ENCODE results near the gene DNAH6. TPM values are rescaled to one million over a fixed set of nuclear protein-coding genes. Genes with fewer than 3 reads are reported as not detected.

The DNAH6 gene
- total RNA-seq, 2 experiments from 2014 or later, result 0.68 to 0.89 TPM

DNA sequence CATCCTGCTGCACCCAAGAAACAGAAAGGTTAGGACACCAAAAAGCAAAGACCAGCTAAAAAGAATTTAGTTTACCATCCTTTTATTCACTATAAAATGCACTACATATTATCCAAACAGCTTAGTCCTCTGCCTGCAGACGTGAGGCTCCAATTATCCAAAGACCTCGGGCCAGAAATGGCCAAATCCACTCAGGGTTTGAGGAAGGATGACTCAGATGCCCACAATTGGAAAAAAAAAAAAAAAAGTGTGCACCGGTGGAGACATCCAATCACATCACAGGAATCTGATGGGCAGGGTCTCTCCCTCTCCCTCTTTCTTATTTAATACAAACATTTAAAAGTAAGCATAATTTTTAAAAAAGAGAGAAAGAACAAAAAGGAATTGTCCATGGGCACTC, 298.8 kb downstream of the DNAH6 start:
- peaks cover 17% of the 10 kb centered on the region for H3K36me3 Mint-ChIP-seq (ENCODE audit: low read depth)
- no peaks in the 10 kb centered on the region for H3K9me3 Mint-ChIP-seq (ENCODE audit: insufficient read depth)
- H3K27ac Mint-ChIP-seq, result no peak overlapping the region
- H3K27me3 Mint-ChIP-seq (ENCODE audit: low read depth), result no peaks in the 10 kb centered on the region
- DNase-seq (peak; percentile 8), ATAC-seq (no peak)
- ChIA-PET POLR2A (no interaction called here), CTCF (interaction anchor here (1.4 kb wide), 2 partner anchors 43 to 110 kb away, joined by 5 read pairs; no protein-coding TSS in a partner anchor)
- H3K4me3 Mint-ChIP-seq, result no peak overlapping the region
- peaks cover 40% of the 10 kb centered on the region for H3K4me1 Mint-ChIP-seq (ENCODE audit: low read depth)

GRCh38 chr2:84816426-84817026, 300.2 kb downstream of the DNAH6 start:
- Mint-ChIP-seq H3K36me3 (ENCODE audit: low read depth) (peaks cover 23% of the 10 kb centered on the region), H3K27ac (peak overlapping the region; percentile 30), H3K4me3 (no peak overlapping the region), H3K9me3 (ENCODE audit: insufficient read depth) (no peaks in the 10 kb centered on the region), H3K27me3 (ENCODE audit: low read depth) (no peaks in the 10 kb centered on the region), H3K4me1 (ENCODE audit: low read depth) (peaks cover 47% of the 10 kb centered on the region)
- CTCF ChIA-PET, result interaction anchor here (1.0 to 1.7 kb wide), 4 partner anchors 17 to 75 kb away, joined by 4 to 6 read pairs (median 4); no protein-coding TSS in a partner anchor
- POLR2A ChIA-PET, result no interaction called here
- ATAC-seq (no peak), DNase-seq (no peak)

DNA sequence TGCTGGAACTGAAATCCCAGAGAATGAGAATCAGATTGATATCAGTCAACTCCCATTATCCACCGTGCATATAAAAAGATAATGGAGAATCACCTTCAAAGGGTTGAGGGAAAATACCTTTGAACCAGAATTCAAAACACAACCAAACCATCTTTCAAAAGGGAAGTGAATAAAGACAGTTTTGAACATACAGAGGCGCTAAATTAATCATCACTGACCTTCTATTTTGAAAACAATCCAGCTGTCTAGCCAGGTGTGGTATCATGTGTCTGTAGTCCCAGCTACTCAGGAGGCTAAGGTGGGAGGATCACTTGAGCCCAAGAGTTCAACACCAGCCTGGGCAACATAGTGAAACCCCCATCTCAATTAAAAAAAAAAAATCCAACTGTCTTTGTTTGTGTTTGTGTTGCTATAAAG, 300.9 kb downstream of the DNAH6 start:
- peaks cover 28% of the 10 kb centered on the region for H3K36me3 Mint-ChIP-seq (ENCODE audit: low read depth)
- ChIA-PET CTCF (interaction anchor here (0.7 to 1.7 kb wide), 7 partner anchors 11 to 764 kb away, joined by 3 to 6 read pairs (median 4); no protein-coding TSS in a partner anchor), POLR2A (interaction anchor here (0.9 kb wide), 1 partner anchor 35 kb away, joined by 3 read pairs; no protein-coding TSS in a partner anchor)
- DNase-seq (no peak), ATAC-seq (peak; percentile 24)
- no peak overlapping the region for H3K4me3 Mint-ChIP-seq
- H3K27me3 Mint-ChIP-seq (ENCODE audit: low read depth), result no peaks in the 10 kb centered on the region
- H3K4me1 Mint-ChIP-seq (ENCODE audit: low read depth), result peaks cover 47% of the 10 kb centered on the region
- no peaks in the 10 kb centered on the region for H3K9me3 Mint-ChIP-seq (ENCODE audit: insufficient read depth)
- no peak overlapping the region for H3K27ac Mint-ChIP-seq

DNA sequence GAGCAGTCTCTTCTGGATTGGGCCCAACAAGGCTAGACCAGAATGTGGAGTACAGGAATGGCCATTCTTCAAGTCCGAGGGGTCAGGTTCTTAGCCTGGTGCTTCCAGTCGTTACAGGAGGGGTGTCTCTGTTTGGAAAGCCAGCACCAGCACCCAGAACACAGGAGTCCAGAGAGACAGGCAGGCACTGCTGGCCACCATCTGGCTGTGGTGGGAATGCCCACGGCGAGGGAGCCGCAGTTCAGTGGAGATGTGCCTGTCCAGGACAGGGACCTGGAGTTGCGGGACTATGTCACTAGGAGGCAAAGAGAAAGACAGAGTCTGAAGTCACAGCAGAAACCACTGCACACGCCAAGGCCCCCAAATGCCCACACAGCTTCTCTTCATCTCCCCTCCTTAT, 305.5 kb downstream of the DNAH6 start:
- CTCF ChIA-PET, result no interaction called here
- no peak for DNase-seq
- Mint-ChIP-seq H3K4me1 (ENCODE audit: low read depth) (peaks cover 28% of the 10 kb centered on the region), H3K4me3 (no peak overlapping the region), H3K9me3 (ENCODE audit: insufficient read depth) (no peaks in the 10 kb centered on the region), H3K36me3 (ENCODE audit: low read depth) (peaks cover 44% of the 10 kb centered on the region), H3K27me3 (ENCODE audit: low read depth) (no peaks in the 10 kb centered on the region), H3K27ac (no peak overlapping the region)
- ATAC-seq, result no peak
- POLR2A ChIA-PET, result no interaction called here

DNA sequence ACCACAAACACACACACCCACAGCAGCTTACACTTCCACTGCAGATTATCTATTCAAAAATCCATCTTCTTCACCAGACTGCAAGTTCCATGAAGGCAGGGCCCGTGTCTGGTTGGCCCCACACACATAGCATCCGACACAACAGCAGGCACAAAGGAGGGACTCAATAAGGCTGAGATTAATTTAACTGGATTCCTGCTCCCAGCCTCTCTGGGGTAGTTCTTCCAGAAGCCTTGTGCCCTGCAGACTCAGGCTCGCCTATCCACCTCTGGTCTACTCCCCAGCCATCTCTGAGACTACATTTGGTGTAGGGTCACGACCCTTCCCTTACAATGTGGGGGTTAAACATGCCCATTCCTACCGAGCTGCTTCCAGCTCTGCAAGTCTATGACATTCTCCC, 306.9 kb downstream of the DNAH6 start:
- no peak for DNase-seq
- CTCF ChIA-PET, result no interaction called here
- peaks cover 54% of the 10 kb centered on the region for H3K36me3 Mint-ChIP-seq (ENCODE audit: low read depth)
- ATAC-seq, result no peak
- no peaks in the 10 kb centered on the region for H3K27me3 Mint-ChIP-seq (ENCODE audit: low read depth)
- POLR2A ChIA-PET, result no interaction called here
- H3K4me3 Mint-ChIP-seq, result no peak overlapping the region
- peaks cover 14% of the 10 kb centered on the region for H3K4me1 Mint-ChIP-seq (ENCODE audit: low read depth)
- no peaks in the 10 kb centered on the region for H3K9me3 Mint-ChIP-seq (ENCODE audit: insufficient read depth)
- no peak overlapping the region for H3K27ac Mint-ChIP-seq

- H3K4me1 Mint-ChIP-seq (ENCODE audit: low read depth), result peaks cover 12% of the 10 kb centered on the region
- CTCF ChIA-PET, result interaction anchor here (1.3 kb wide), 1 partner anchor 59 kb away, joined by 4 read pairs; no protein-coding TSS in a partner anchor
- H3K27me3 Mint-ChIP-seq (ENCODE audit: low read depth), result no peaks in the 10 kb centered on the region
- DNase-seq (no peak), ATAC-seq (no peak)
- H3K4me3 Mint-ChIP-seq, result no peak overlapping the region
- H3K9me3 Mint-ChIP-seq (ENCODE audit: insufficient read depth), result no peaks in the 10 kb centered on the region
- no peak overlapping the region for H3K27ac Mint-ChIP-seq
- H3K36me3 Mint-ChIP-seq (ENCODE audit: low read depth), result peaks cover 60% of the 10 kb centered on the region
- POLR2A ChIA-PET, result no interaction called here
These were observed 307.5 kb downstream of the DNAH6 start for GRCh38 chr2:84823788-84824187.

DNA sequence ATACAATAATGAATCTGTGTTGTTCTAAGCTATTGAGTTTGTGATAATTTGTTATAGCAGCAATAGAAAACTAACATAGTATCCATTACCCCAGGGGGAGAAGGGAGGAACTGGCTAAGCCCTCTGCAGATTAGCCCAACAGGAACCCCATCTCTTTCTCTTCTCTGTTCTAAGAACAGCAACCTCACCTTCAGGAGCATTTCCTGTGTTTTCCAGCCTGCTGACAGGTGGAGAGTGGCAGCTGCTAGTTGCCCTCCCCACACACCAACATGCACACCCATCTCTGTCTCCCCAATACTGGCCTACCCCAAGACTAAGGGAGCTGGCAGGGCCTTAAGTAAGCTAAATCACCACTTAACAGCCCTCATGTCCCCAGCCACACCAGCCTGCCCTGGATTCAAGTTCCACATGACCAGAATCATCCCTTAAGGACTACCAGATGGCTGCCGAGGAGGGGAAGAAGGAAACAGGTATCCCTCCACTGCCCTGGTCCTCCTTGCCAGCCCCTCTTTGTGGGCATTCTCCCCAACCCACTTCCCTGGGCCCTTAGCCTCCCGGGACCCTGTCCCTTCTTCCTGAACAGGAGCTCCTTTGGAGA, 311.8 kb downstream of the DNAH6 start:
- POLR2A ChIA-PET, result interaction anchor here (1.3 to 2.1 kb wide), 3 partner anchors 13 to 30 kb away, joined by 5 to 6 read pairs (median 5); no protein-coding TSS in a partner anchor

GRCh38 chr2:84829693-84830092, 313.4 kb downstream of the DNAH6 start:
- Mint-ChIP-seq H3K4me1 (ENCODE audit: low read depth) (peaks cover 14% of the 10 kb centered on the region), H3K9me3 (ENCODE audit: insufficient read depth) (no peaks in the 10 kb centered on the region), H3K27ac (no peak overlapping the region), H3K36me3 (ENCODE audit: low read depth) (peaks cover 51% of the 10 kb centered on the region), H3K4me3 (no peak overlapping the region), H3K27me3 (ENCODE audit: low read depth) (no peaks in the 10 kb centered on the region)
- DNase-seq (no peak), ATAC-seq (no peak)
- ChIA-PET CTCF (no interaction called here), POLR2A (no interaction called here)

More for the DNA sequence above, 311.8 kb downstream of the DNAH6 start:
- Mint-ChIP-seq H3K27ac (peak overlapping the region; percentile 78), H3K4me1 (ENCODE audit: low read depth) (peaks cover under 1% of the 10 kb centered on the region), H3K9me3 (ENCODE audit: insufficient read depth) (no peaks in the 10 kb centered on the region), H3K4me3 (no peak overlapping the region), H3K36me3 (ENCODE audit: low read depth) (peaks cover 53% of the 10 kb centered on the region), H3K27me3 (ENCODE audit: low read depth) (no peaks in the 10 kb centered on the region)
- CTCF ChIA-PET, result interaction anchor here (1.0 to 1.1 kb wide), 3 partner anchors 10 to 86 kb away, joined by 3 read pairs; no protein-coding TSS in a partner anchor
- DNase-seq, result no peak
- ATAC-seq, result no peak

DNA sequence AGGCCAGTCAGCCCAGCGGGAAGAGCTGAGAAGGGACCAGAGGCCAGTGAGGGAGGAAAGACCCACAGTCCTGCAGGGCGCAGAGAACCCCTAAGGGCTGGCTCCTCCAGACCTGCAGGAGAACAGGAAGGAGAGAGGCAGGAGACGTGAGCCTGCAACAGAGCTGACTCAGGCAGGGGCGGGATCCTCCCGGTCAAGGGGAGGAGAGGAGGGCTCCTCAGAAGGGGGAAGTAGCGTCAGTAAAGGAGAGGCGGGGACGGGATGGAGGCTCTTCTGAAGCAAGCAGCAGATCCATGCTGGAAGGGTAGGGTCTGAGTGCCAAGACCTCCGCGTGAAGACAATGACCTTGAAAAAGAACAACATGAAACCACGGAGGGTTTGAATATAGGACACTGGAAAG, 313.8 kb downstream of the DNAH6 start:
- peaks cover 17% of the 10 kb centered on the region for H3K4me1 Mint-ChIP-seq (ENCODE audit: low read depth)
- CTCF ChIA-PET, result no interaction called here

DNA sequence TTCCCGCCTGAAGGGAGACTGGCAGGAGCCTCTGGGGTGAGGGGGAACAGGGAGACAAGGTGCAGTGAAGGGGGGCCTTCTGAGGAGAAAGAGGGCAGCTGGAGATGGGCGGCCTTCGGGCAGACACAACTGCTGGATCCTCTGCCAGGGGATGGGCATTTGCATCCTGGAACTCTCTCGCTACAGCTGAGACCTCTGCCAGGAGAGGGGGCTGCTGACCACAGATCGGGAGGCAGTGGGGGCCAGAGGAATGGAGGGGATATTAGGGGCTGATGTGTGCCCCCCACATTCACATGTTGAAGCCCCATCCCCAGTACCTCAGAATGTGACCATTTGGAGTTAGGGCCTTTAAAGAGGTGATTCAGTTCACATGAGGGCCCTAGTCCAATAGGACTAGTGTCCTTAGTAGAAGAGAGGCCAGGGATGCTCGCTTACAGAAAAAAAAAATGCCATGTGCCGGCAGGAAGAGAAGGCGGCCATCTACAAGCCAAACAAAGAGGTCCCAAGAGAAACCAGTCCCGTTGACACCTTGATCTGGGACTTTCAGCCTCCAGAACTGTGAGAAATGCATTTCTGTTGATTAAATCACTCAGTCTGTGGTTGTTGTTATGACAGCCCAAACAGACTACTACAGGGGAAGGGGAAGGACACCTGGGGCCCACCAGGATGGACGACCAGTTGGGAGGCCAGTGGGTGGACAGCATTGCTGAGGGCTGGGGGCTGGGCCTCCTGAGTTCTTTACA, 314.6 kb downstream of the DNAH6 start:
- peaks cover 59% of the 10 kb centered on the region for H3K36me3 Mint-ChIP-seq (ENCODE audit: low read depth)
- H3K27me3 Mint-ChIP-seq (ENCODE audit: low read depth), result no peaks in the 10 kb centered on the region
- peak overlapping the region; percentile 93 for H3K27ac Mint-ChIP-seq
- ATAC-seq, result no peak
- no peak overlapping the region for H3K4me3 Mint-ChIP-seq
- DNase-seq, result no peak
- ChIA-PET POLR2A (no interaction called here), CTCF (interaction anchor here (1.6 to 3.2 kb wide), 2 partner anchors 89 to 95 kb away, joined by 7 to 19 read pairs; no protein-coding TSS in a partner anchor)
- no peaks in the 10 kb centered on the region for H3K9me3 Mint-ChIP-seq (ENCODE audit: insufficient read depth)
- H3K4me1 Mint-ChIP-seq (ENCODE audit: low read depth), result peaks cover 21% of the 10 kb centered on the region

More for the DNA sequence above, 313.8 kb downstream of the DNAH6 start:
- no peak overlapping the region for H3K4me3 Mint-ChIP-seq
- POLR2A ChIA-PET, result no interaction called here
- ATAC-seq (no peak), DNase-seq (no peak)
- H3K27ac Mint-ChIP-seq, result no peak overlapping the region
- no peaks in the 10 kb centered on the region for H3K27me3 Mint-ChIP-seq (ENCODE audit: low read depth)
- H3K9me3 Mint-ChIP-seq (ENCODE audit: insufficient read depth), result no peaks in the 10 kb centered on the region
- peaks cover 54% of the 10 kb centered on the region for H3K36me3 Mint-ChIP-seq (ENCODE audit: low read depth)

DNA sequence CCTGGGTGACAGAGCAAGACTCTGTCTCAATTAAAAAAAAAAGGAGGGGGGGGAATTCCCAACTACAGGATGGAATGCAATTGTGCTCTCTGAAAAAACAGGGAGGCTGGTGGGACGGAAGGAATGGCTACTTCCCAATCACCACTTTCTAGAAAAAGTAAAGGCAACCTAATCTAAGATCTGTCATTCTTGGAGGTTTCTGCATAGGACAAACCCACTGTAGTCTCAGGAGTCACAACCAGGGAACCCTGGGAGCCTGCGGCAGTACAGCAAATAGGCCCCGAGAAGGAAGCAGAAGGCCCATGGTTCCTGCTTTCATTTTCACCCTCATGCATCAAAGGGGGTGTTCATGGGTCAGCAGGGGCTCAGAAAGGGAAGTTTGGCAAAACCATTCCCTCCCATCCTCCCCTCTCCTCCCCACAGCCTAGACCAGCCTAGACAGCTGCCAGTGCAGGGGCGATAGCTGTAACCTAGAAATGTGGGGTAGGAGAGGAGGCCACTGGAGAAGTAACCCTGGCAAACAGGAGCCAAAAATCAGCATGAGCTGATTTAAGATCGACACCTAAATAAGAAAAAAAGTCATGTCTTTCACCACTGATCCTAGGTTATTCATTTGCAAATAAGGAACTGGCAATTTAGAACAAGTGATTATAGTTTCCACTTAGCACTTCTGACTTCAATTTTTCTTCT, 316.6 kb downstream of the DNAH6 start:
- Mint-ChIP-seq H3K27ac (peak overlapping the region; percentile 93), H3K4me1 (ENCODE audit: low read depth) (peaks cover 21% of the 10 kb centered on the region), H3K27me3 (ENCODE audit: low read depth) (no peaks in the 10 kb centered on the region), H3K4me3 (peak overlapping the region; percentile 73), H3K9me3 (ENCODE audit: insufficient read depth) (peaks cover 14% of the 10 kb centered on the region), H3K36me3 (ENCODE audit: low read depth) (peaks cover 64% of the 10 kb centered on the region)
- DNase-seq, result peak; percentile 46
- ATAC-seq, result peak; percentile 77
- POLR2A ChIA-PET, result interaction anchor here (0.6 to 1.0 kb wide), 2 partner anchors 44 to 51 kb away, joined by 3 read pairs; no protein-coding TSS in a partner anchor
- CTCF ChIA-PET, result interaction anchor here (0.8 to 3.2 kb wide), 8 partner anchors 9 to 93 kb away, joined by 3 to 19 read pairs (median 6); no protein-coding TSS in a partner anchor
